ENCODE results near the gene CCDC24.
A peak's percentile ranks its signal among the peaks of the same experiment; 100 is the strongest.

The CCDC24 gene

GRCh38 chr1:44024031-44024902 lies 32.9 kb downstream of the CCDC24 start:
- no peak for DNase-seq
- TF ChIP-seq GATA1 (IDR thresholded peaks at IDR 0.05; ENCODE audit: low read depth, low read length) (no peak), POLR2A (IDR thresholded peaks at IDR 0.05; ENCODE audit: low read length) (no peak)

- TF ChIP-seq POLR2A (IDR thresholded peaks at IDR 0.05; ENCODE audit: low read length) (no peak), GATA1 (IDR thresholded peaks at IDR 0.05; ENCODE audit: low read depth, low read length) (no peak)
- no peak for DNase-seq
These were observed 33.6 kb downstream of the CCDC24 start for GRCh38 chr1:44024903-44025525.

GRCh38 chr1:44025816-44026215 lies 34.4 kb downstream of the CCDC24 start:
- no peak for DNase-seq
- TF ChIP-seq GATA1 (IDR thresholded peaks at IDR 0.05; ENCODE audit: low read depth, low read length) (no peak), POLR2A (IDR thresholded peaks at IDR 0.05; ENCODE audit: low read length) (no peak)

GRCh38 chr1:44027320-44027719 lies 35.9 kb downstream of the CCDC24 start:
- TF ChIP-seq GATA1 (IDR thresholded peaks at IDR 0.05; ENCODE audit: low read depth, low read length) (no peak), POLR2A (IDR thresholded peaks at IDR 0.05; ENCODE audit: low read length) (no peak)
- DNase-seq: no peak

GRCh38 chr1:44029260-44029910 lies 38.0 kb downstream of the CCDC24 start:
- no peak for TF ChIP-seq POLR2A (IDR thresholded peaks at IDR 0.05; ENCODE audit: low read length)
- no peak for TF ChIP-seq GATA1 (IDR thresholded peaks at IDR 0.05; ENCODE audit: low read depth, low read length)
- DNase-seq: no peak

- DNase-seq: peak; percentile 98 to 99
- TF ChIP-seq POLR2A (IDR thresholded peaks at IDR 0.05; ENCODE audit: low read length) (peak; percentile 52), GATA1 (IDR thresholded peaks at IDR 0.05; ENCODE audit: low read depth, low read length) (no peak)
These were observed 38.7 kb downstream of the CCDC24 start for GRCh38 chr1:44029911-44030604.

- peak; percentile 83 to 85 for DNase-seq
- TF ChIP-seq POLR2A (IDR thresholded peaks at IDR 0.05; ENCODE audit: low read length) (no peak), GATA1 (IDR thresholded peaks at IDR 0.05; ENCODE audit: low read depth, low read length) (no peak)
These were observed 39.3 kb downstream of the CCDC24 start for GRCh38 chr1:44030605-44031251.

GRCh38 chr1:44031252-44032169 lies 40.1 kb downstream of the CCDC24 start, which contains the start of gene SLC6A9:
SLC6A9 (minus strand) TSS chr1:44031462; CDS start chr1:44024277, 7,185 bp downstream.
- peak; percentile 89 to 93 for DNase-seq
- TF ChIP-seq GATA1 (IDR thresholded peaks at IDR 0.05; ENCODE audit: low read depth, low read length) (no peak), POLR2A (IDR thresholded peaks at IDR 0.05; ENCODE audit: low read length) (peak; percentile 74)

- TF ChIP-seq POLR2A (IDR thresholded peaks at IDR 0.05; ENCODE audit: low read length) (peak; percentile 4), GATA1 (IDR thresholded peaks at IDR 0.05; ENCODE audit: low read depth, low read length) (no peak)
- DNase-seq: peak; percentile 37 to 55
These were observed 40.9 kb downstream of the CCDC24 start for GRCh38 chr1:44032170-44032790.

GRCh38 chr1:44033041-44033575 lies 41.7 kb downstream of the CCDC24 start:
- DNase-seq: no peak
- TF ChIP-seq GATA1 (IDR thresholded peaks at IDR 0.05; ENCODE audit: low read depth, low read length) (no peak), POLR2A (IDR thresholded peaks at IDR 0.05; ENCODE audit: low read length) (no peak)

GRCh38 chr1:44033756-44034155 lies 42.4 kb downstream of the CCDC24 start:
- TF ChIP-seq GATA1 (IDR thresholded peaks at IDR 0.05; ENCODE audit: low read depth, low read length) (no peak), POLR2A (IDR thresholded peaks at IDR 0.05; ENCODE audit: low read length) (no peak)
- peak in 1 of 2 experiments; percentile 50 for DNase-seq
